ENCODE data around the gene PDE1A.

GRCh38 chr2:182316950-182317349 is 109.9 kb downstream of the PDE1A start:
- TF ChIP-seq CTCF (IDR thresholded peaks at IDR 0.05; ENCODE audit: insufficient read depth, low read length) (no peak), SPI1 (IDR thresholded peaks at IDR 0.05; ENCODE audit: borderline replicate concordance, low read depth) (no peak), POLR2AphosphoS5 (IDR thresholded peaks at IDR 0.05; ENCODE audit: low read depth) (no peak)

All from HL-60 (cell line).